Choroid plexus epithelial cell (primary cell): ENCODE data around the gene JPH2.
A peak's percentile ranks its signal among the peaks of the same experiment; 100 is the strongest.

Source experiments
- DNase-seq: peaks from one replicate; pipeline ENCODE4 v3.0.0-alpha.2; 2010; ENCODE audit warnings: low read depth
- H3K4me3 ChIP-seq: 2 replicates; pipeline ENCODE4 v1.5.1; 2011; ENCODE audit warnings: low read depth, mild to moderate bottlenecking, control low read depth, low read length, moderate library complexity
- TF ChIP-seq, protein P1 (sequence below): conservative IDR thresholded peaks from 2 replicates; pipeline ENCODE4 v1.5.1; 2011; ENCODE audit warnings: low read depth, mild to moderate bottlenecking, control low read depth, inconsistent platforms, low read length, moderate library complexity

JPH2 gene

DNA sequence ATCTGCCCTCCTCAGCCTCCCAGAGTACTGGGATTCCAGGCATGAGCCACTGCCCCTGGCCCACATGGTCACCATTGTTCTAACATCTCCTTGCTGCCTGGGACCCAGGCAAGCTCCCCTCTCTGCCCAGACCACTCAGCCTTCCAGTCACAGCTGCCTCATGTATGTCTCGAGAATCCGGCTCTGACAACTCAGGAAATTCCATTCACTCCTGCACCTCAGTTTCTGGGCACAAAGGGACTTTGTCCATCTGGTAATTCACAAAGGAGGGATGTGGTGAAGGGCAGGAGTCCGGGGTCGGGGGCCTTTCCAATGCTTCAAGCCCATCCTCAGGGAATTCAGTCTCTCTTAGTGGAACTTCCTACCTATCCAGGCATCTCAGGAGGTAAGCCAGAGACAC, 40.7 kb downstream of the JPH2 start:
- no peak overlapping the region for H3K4me3 ChIP-seq
- TF ChIP-seq, protein P1, sequence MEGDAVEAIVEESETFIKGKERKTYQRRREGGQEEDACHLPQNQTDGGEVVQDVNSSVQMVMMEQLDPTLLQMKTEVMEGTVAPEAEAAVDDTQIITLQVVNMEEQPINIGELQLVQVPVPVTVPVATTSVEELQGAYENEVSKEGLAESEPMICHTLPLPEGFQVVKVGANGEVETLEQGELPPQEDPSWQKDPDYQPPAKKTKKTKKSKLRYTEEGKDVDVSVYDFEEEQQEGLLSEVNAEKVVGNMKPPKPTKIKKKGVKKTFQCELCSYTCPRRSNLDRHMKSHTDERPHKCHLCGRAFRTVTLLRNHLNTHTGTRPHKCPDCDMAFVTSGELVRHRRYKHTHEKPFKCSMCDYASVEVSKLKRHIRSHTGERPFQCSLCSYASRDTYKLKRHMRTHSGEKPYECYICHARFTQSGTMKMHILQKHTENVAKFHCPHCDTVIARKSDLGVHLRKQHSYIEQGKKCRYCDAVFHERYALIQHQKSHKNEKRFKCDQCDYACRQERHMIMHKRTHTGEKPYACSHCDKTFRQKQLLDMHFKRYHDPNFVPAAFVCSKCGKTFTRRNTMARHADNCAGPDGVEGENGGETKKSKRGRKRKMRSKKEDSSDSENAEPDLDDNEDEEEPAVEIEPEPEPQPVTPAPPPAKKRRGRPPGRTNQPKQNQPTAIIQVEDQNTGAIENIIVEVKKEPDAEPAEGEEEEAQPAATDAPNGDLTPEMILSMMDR = no peak
- no peak for DNase-seq

DNA sequence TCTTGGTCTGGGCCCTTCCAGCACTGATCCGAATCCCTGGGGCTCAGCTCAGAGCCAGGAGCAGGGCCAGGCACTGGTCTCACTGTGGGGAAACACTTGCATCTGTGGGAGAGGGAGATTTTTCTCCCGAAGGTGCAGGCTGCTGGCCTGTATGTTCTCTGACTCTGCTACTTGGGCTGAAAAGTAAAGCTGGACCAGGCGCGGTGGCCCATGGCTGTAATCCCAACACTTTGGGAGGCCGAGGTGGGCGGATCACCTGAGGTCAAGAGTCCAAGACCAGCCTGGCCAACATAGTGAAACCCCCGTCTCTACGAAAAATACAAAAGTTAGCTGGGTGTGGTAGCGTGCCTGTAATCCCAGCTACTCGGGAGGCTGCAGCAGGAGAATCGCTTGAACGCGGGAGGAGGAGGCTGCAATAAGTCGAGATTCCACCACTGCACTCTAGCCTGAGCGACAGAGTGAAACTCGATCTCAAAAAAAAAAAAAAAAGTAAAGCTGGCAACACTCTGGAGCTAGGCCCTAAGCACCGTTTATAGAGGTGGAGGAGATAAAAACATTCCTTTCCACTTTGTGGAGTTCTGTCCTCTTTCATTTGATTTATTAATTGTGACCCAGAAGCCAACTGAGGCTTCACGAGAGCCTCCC, 41.7 kb downstream of the JPH2 start:
- TF ChIP-seq, protein P1 = no peak
- H3K4me3 ChIP-seq = no peak overlapping the region
- no peak for DNase-seq

DNA sequence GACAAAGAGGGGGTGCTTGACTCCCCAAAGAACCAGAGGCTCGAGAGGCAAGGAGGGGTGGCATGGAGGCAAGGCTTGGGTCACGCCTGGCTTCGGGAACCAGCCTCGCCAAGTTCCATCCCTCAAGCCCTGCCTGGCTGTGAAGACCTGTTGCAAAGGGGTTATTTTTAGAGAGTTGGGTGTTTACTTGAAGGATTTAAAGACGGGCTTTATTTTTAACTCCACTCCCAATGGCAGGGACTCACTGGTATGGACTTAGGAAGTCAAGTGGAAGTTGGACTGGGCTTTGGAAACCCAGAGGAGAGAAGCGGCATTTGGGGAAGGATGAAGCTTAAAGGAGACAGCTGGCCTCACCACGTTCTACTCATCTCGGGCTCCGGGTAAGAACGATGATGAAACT, 43.1 kb downstream of the JPH2 start:
- no peak for DNase-seq
- TF ChIP-seq, protein P1 = no peak
- H3K4me3 ChIP-seq = no peak overlapping the region

DNA sequence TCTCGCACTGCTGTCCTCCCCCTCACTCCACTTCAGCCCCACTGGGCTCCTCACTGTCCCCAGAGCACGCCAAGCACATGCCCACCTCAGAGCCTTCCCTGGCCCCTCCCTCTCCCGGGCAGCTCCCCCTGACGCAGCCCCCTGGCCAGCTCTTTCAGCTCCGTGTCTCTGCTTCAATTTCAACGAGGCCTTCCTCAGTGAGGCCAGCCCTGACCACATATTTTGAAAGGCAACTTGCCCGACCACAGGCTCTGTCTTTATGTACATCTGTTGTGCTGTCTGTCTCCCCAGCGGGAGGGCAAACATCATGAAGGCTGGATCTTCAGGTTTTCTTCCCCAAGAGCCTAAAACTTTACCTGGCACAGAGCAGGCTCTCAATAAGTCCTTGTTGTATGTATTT, 44.6 kb downstream of the JPH2 start:
- TF ChIP-seq, protein P1 = no peak
- DNase-seq = peak; percentile 70
- H3K4me3 ChIP-seq = no peak overlapping the region

DNA sequence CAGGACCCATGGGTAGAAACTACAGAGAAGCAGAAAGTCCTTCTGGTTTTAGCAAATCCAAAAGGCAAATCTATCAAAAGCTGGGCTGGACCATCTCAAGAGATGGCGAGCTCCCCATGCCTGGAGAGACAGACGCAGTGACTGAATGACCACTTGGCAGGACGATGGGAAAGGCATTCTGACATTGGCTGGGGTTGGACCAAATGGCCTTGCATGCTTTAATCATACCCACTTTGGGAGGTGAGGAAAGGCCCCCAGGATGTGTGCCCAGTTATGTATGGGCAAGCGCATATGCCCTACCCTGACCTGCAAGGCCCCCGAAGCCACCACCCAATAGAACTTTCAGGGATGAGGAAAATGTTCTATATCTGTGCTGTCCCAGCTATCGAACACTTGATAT, 45.1 kb downstream of the JPH2 start:
- no peak overlapping the region for H3K4me3 ChIP-seq
- DNase-seq = no peak
- TF ChIP-seq, protein P1 = no peak

DNA sequence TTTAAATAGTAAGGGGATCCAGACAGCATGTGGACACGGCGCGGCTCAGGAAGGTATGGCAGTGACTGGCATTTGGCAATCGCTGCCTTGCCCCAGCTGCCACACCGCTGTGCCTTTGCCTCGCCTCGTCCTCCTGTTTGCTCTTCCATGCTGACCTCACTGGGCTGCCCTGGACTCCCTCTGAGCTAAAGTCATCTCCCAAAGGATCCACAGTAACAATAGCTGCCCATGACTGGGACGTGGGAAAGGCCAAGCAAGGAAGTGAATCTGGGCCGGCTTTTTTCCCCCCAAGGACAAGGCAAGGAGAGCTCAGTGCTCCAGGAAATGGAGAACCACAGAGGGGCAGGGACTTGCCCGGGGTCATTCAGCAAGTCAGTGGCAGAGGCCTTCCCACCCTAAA, 48.1 kb downstream of the JPH2 start:
- no peak for DNase-seq
- TF ChIP-seq, protein P1 = no peak
- H3K4me3 ChIP-seq = no peak overlapping the region

DNA sequence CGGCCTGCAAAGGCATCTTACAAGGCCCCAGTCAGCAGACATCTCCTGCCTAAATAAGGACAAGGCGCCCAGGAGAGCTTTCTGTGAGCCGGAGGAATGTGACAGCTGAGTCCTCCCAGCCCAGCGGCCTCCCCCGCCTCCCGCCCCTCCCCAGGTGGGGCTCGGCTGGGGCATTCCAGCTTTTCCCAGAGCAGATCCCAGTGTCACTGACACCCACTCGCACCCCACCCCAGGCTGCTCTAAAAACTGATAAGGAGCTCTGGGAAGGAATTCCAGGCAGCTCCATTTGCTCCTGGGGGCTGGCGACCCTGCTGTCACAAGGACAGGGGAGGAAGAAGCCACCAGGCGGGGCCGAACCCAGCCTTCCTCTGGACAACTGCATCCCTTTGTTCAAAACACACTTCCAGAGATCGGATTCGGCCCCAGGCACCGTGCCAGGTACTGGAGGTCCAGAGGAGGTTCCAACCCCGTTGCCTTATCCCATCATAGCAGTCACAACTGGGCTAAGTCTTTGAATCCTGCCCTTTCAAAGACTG, 49.7 kb downstream of the JPH2 start:
- no peak overlapping the region for H3K4me3 ChIP-seq
- peak; percentile 25 for DNase-seq
- TF ChIP-seq, protein P1 = no peak
